HG02884 (cell line): Measurements from ENCODE around the gene ANXA6.

Source experiments
- ATAC-seq: cut with Tn5 transposase; IDR thresholded peaks from one replicate; pipeline ENCODE4 v1.9.1; 2021; ENCODE audit warnings: mild to moderate bottlenecking, moderate library complexity; ENCODE audit not compliant: unreplicated experiment

ANXA6 gene

DNA sequence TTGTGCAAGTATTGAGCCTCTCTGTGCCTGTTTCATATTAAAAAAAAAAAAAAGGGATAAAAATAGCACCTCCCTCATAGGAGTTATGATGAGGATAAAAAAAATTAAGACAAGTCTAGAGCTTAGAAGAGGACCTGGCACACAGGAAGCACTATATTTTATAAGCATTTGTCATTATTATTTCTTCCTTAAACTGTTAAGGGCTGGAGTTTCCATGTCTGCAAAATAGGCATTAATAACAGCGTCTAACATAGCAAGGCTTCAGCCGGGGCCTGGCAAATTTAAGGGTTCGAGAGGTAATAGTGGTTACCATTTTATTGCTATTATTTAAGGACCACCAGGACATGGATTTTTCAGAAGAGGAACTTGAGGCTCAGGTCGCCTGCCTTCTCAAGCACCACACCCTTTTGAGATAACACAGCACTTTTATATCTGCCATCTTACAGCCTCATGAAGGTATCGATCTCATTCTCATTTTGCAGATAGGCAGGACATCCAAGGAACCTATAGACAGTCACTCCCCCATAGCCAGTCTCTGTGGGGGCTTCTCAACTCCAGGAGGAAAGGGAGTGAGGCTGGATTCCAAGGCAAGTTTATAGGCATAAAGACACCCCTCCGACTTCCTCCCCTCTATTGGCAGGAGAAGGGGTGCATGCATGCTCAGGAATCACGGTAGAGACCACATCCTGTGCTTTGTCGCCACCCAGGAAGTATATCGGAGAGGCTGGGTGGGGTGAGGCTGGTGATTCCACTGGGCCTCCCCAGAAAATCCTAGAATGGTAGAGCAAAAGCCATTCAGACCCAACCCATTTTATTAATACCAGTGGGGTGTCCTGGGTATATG lies 2.4 kb downstream of the ANXA6 start:
- ATAC-seq, result no peak

GRCh38 chr5:151153766-151154272 lies 3.8 kb downstream of the ANXA6 start:
- no peak for ATAC-seq

DNA sequence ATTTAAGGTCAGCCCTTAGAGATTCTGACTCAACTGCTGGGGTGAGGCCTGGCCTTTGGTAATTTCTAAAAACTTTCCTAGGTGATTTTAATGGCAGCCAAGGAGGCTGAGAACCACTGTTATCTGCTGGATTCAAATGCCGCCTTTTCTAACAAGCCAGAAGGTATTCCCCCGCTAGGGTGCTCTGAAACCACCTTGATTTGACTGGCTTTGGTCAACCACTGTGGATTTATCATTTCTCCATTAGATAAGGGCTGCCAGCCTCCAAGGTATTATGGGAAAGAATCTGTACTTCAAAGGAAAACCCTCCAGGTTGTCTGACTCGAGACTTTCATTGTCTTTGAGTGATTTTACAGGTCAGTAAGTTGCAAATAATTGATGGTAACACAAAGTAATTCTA lies 4.3 kb downstream of the ANXA6 start:
- ATAC-seq, result no peak

GRCh38 chr5:151151793-151152192 lies 5.8 kb downstream of the ANXA6 start:
- peak; percentile 49 for ATAC-seq

DNA sequence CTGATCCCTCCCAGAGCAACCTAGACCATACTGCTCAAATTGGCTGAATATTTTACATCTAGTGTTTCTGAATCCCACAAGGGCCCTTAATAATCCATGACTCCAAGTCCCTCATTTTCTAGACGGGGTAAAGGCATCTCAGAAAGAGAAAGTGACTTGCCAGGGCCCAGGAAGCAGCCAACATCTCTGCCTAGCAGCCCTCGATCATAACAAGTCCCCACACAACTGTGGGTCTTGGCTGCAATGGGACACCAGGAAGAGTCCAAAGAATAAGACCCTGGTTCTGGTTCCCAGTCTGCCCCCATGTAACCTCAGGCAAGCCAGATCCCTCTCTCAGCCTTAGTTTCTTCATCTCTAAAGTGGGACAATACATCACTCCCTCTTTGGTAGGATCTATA lies 6.3 kb downstream of the ANXA6 start:
- ATAC-seq, result no peak

- ATAC-seq, result peak; percentile 36
Measured at GRCh38 chr5:151150471-151151262, 6.9 kb downstream of the ANXA6 start.

GRCh38 chr5:151148583-151148982 lies 9.0 kb downstream of the ANXA6 start:
- ATAC-seq, result no peak

- ATAC-seq, result no peak
Measured at GRCh38 chr5:151147033-151147432, 10.5 kb downstream of the ANXA6 start.

DNA sequence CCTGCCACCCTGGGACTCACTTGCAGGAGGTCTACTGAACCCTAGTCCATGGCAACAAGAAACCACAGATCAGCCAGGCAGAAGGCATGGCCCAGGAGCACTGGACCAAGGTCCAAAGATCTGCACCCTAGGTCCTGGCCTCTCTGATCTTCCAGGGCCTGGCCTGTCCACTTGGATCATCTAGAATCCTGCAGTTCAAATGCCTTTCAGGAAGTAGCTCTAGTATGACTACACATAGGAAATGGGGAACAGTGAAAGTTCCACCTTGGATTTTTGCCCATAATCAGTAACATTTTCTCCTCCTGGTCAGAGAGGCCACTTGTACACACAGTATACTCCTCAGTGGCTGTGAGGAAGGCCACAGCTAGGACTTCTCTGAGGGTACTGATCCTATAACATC lies 11.5 kb downstream of the ANXA6 start:
- ATAC-seq, result no peak

GRCh38 chr5:151144922-151145321 lies 12.7 kb downstream of the ANXA6 start:
- ATAC-seq, result no peak

- ATAC-seq, result no peak
Measured at GRCh38 chr5:151144275-151144674, 13.3 kb downstream of the ANXA6 start.

GRCh38 chr5:151143645-151144044 lies 13.9 kb downstream of the ANXA6 start:
- ATAC-seq, result no peak

GRCh38 chr5:151142933-151143332 lies 14.6 kb downstream of the ANXA6 start:
- no peak for ATAC-seq

DNA sequence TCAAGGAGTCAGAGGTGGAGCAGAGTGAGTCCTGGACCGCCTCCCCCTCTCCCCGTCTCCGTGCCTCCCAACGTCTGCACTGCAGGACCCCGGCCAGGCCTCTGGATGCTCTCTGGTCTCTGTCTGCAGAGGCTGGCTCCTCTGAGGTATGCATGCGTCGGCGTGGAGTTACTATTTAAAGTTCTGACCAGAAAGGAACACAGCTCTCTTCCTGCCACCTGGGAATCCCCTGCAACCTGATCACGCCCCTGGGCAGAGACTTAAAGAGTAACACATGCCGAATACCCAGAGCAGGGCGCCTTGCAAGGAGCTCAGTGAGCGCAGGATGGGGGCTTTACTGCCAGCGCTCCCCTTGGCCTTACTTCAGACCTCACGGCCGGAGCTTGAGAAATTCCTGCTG lies 16.0 kb downstream of the ANXA6 start:
- ATAC-seq, result peak; percentile 90

DNA sequence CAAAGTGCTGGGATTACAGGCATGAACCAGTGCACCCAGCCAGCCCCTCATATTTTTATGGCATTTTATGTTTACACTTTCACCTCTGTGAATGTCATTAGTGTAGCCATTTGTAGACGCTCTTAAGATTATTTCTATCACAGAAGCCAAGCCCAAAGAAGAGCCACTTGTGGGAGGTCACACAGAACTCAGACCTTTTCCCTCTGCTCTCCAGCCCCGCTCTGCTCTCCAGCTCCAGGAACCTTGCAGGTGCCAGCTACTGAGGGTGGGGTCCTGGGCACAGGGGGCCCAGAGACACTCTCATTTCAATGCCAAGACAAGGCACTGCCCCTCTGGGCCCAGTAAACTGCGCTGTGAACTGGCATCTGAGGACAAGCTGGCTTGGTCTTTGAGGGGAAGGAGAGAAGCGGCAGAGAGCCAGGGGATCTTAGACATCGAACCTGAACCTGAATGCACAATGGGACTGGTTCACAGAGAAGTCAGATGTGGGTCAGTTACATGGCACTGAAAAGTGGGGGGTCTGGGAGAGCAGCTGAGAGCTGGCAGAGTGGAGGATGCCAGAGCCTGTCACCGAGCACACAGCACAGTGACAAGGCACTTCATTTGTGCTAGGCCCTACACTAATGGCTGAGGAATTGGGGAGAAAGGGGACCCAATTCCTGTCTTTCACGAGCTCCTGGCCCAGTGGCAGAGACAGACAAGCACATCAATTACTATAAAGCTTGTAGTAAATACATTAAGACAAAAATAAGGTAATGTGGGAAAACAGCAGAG lies 16.7 kb downstream of the ANXA6 start:
- ATAC-seq, result no peak

GRCh38 chr5:151139646-151140045 lies 17.9 kb downstream of the ANXA6 start:
- no peak for ATAC-seq

DNA sequence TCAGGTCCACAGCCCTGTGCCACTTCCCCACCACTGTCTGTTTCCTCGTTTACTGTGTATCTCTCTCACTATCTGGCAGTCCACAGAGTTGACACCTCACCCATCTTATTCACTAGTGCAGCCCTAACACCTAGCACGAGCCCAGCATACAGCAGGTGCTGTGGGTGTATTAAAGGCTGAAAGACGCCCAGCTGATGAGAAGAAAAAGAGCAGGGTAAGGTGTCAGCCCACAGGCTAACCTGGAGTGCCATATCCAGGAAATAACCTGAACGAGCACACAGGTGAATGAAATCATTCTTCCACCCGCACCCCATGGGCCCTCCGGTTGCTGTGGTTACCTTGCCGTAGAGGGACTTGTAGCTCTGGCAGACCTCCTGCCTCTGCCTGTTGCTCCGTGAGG lies 18.6 kb downstream of the ANXA6 start:
- ATAC-seq, result no peak

- no peak for ATAC-seq
Measured at GRCh38 chr5:151138114-151138513, 19.5 kb downstream of the ANXA6 start.

- no peak for ATAC-seq
Measured at GRCh38 chr5:151137067-151137825, 20.3 kb downstream of the ANXA6 start.

- peak; percentile 59 for ATAC-seq
Measured at GRCh38 chr5:151134228-151134627, 23.4 kb downstream of the ANXA6 start.
